Endodermal cell (in vitro differentiated cells): ENCODE data around the gene ERG. TPM values are rescaled to one million over a fixed set of nuclear protein-coding genes. Genes with fewer than 3 reads are reported as not detected.

Source experiments
- DNase-seq: peaks from one replicate; pipeline ENCODE4 v3.0.0-alpha.2; 2017
- H3K27ac ChIP-seq: 2 replicates; pipeline ENCODE4 v1.5.1; 2013; ENCODE audit warnings: mild to moderate bottlenecking, low read depth, low read length, moderate library complexity
- H3K27me3 ChIP-seq: 2 replicates; pipeline ENCODE4 v1.6.1; 2013; ENCODE audit warnings: mild to moderate bottlenecking, low read length, moderate library complexity; ENCODE audit not compliant: insufficient read depth, control insufficient read depth, poor library complexity, severe bottlenecking
- H3K36me3 ChIP-seq: 2 replicates; pipeline ENCODE4 v1.7.0; 2013; ENCODE audit warnings: mild to moderate bottlenecking, low read length, moderate library complexity; ENCODE audit not compliant: control insufficient read depth, insufficient read depth
- H3K4me1 ChIP-seq: one replicate; pipeline ENCODE4 v1.7.0; 2013; ENCODE audit warnings: low read length; ENCODE audit not compliant: control insufficient read depth, insufficient read depth
- H3K4me3 ChIP-seq: 2 replicates; pipeline ENCODE4 v1.5.1; 2013; ENCODE audit warnings: mild to moderate bottlenecking, low read length, moderate library complexity
- H3K9ac ChIP-seq: 2 replicates; pipeline ENCODE4 v1.6.1; 2013; ENCODE audit warnings: mild to moderate bottlenecking, low read length, moderate library complexity; ENCODE audit not compliant: poor library complexity, severe bottlenecking; ENCODE audit errors: extremely low read depth
- H3K9me3 ChIP-seq: 2 replicates; pipeline ENCODE4 v1.6.1; 2013; ENCODE audit warnings: mild to moderate bottlenecking, low read length, moderate library complexity; ENCODE audit not compliant: control insufficient read depth
- H3K27ac Mint-ChIP-seq: 2 replicates; pipeline ENCODE4 v1.8.0; 2020; ENCODE audit warnings: mixed read lengths
- H3K27me3 Mint-ChIP-seq: 2 replicates; pipeline ENCODE4 v1.8.0; 2021; ENCODE audit warnings: mild to moderate bottlenecking, mixed read lengths; ENCODE audit not compliant: insufficient read depth
- H3K36me3 Mint-ChIP-seq: 2 replicates; pipeline ENCODE4 v1.8.0; 2020; ENCODE audit warnings: low read depth, mixed read lengths
- H3K4me1 Mint-ChIP-seq: 2 replicates; pipeline ENCODE4 v1.8.0; 2020; ENCODE audit warnings: mixed read lengths
- H3K4me3 Mint-ChIP-seq: 2 replicates; pipeline ENCODE4 v1.8.0; 2020; ENCODE audit warnings: mild to moderate bottlenecking, moderate library complexity, mixed read lengths
- H3K9me3 Mint-ChIP-seq: 2 replicates; pipeline ENCODE4 v1.8.0; 2020; ENCODE audit warnings: mild to moderate bottlenecking, mixed read lengths
- CTCF ChIP-seq: fragments of 200-600 bp; sonication (generic); conservative IDR thresholded peaks from 2 replicates; pipeline ENCODE4 v1.5.0; 2021; ENCODE audit warnings: antibody characterized with exemption, mild to moderate bottlenecking
- WGBS, 2 experiments: methylation state at CpG; one replicate each; pipeline versions ENCODE4 v1.1.5 to v1.1.7; 2013; ENCODE audit warnings: missing lambda C conversion rate in 2 of 2, mixed read lengths in 1 of 2; ENCODE audit not compliant: insufficient coverage in 1 of 2, insufficient read length in 1 of 2; 5-methylcytosine and 5-hydroxymethylcytosine counted together
- total RNA-seq, 2 donors: library from RNA; stranded (reverse); fragmentation: NEBNext Ultra II Directional in 1 of 2; extraction: Animal tissue kit (Norgen Biotek cat#: 25700) in 1 of 2; gene quantifications; 2 replicates in 1 of 2; 3 replicates in 1 of 2; pipeline ENCODE4 v1.2.1, GENCODE V29; 2021

Gene ERG
- total RNA-seq, 2 donors from 2014 or later: not detected

DNA sequence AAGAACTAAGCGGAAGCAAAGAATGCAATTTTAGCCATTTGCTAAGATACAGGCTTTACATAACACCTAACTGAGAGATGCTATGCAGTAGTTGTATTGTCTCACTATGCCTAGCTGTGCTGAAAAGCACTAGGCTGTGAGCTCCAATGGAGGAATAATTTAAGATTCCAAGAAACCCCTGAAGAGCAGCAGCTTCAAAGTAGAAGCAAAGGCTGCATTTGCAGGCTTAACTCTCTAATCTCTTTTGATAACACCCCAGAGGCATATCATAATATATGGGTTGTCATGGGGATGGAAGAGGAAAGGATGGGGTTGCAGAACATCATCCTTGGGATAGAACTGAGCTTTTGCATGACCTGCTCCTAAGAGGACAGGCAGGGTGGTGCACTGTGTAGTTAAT, 102.0 kb downstream of the ERG start:
- no peak for TF ChIP-seq CTCF
- Mint-ChIP-seq H3K9me3 (no peaks in the 10 kb centered on the region), H3K36me3 (no peaks in the 10 kb centered on the region), H3K27ac (no peak overlapping the region), H3K4me1 (peaks cover 7% of the 10 kb centered on the region), H3K4me3 (no peak overlapping the region), H3K27me3 (peaks cover 3% of the 10 kb centered on the region)
- Histone ChIP-seq H3K9me3 (no peaks in the 10 kb centered on the region), H3K27ac (no peak overlapping the region), H3K4me3 (no peak overlapping the region), H3K36me3 (no peaks in the 10 kb centered on the region), H3K9ac (no peak overlapping the region), H3K27me3 (no peaks in the 10 kb centered on the region), H3K4me1 (peaks cover 4% of the 10 kb centered on the region)
- DNase-seq: no peak
- 96 to 100% methylated on average over 1 of the region's 1 CpG for WGBS, 2 experiments

GRCh38 chr21:38395581-38395980, 102.7 kb downstream of the ERG start:
- no peak for DNase-seq
- H3K9me3 ChIP-seq: no peaks in the 10 kb centered on the region
- H3K27me3 ChIP-seq: no peaks in the 10 kb centered on the region
- Mint-ChIP-seq H3K4me1 (peaks cover 5% of the 10 kb centered on the region), H3K27ac (no peak overlapping the region), H3K27me3 (peaks cover 3% of the 10 kb centered on the region), H3K9me3 (no peaks in the 10 kb centered on the region), H3K36me3 (no peaks in the 10 kb centered on the region), H3K4me3 (no peak overlapping the region)
- H3K4me3 ChIP-seq: no peak overlapping the region
- 96 to 100% methylated on average over 2 to 6 of the region's 6 CpGs for WGBS, 2 experiments
- no peak overlapping the region for H3K27ac ChIP-seq
- H3K36me3 ChIP-seq: no peaks in the 10 kb centered on the region
- no peak for TF ChIP-seq CTCF
- H3K4me1 ChIP-seq: peaks cover 4% of the 10 kb centered on the region
- H3K9ac ChIP-seq: no peak overlapping the region

DNA sequence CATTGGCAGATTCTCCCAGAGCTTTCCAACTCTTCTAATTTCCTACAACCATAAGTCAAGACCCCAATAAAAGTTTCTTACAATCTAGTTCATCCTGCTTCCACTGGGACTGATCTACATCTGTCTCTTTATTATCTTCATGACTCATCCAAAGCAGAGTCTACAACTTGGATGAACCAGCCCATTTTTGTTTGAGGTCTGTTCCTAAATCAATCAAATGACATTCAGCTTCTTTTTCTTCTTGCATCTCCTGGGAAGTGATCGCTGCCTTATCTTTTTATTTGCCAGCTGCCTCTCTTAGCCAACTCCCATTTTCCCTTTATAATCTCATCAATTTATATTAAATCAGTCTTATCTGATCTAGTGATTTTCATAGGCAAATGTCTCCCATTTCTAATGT, 105.6 kb downstream of the ERG start:
- Histone ChIP-seq H3K4me3 (no peak overlapping the region), H3K9me3 (no peaks in the 10 kb centered on the region), H3K27me3 (no peaks in the 10 kb centered on the region), H3K36me3 (no peaks in the 10 kb centered on the region), H3K9ac (no peak overlapping the region), H3K27ac (no peak overlapping the region), H3K4me1 (no peaks in the 10 kb centered on the region)
- Mint-ChIP-seq H3K27me3 (peaks cover 3% of the 10 kb centered on the region), H3K27ac (no peak overlapping the region), H3K9me3 (no peaks in the 10 kb centered on the region), H3K36me3 (no peaks in the 10 kb centered on the region), H3K4me3 (no peak overlapping the region), H3K4me1 (no peaks in the 10 kb centered on the region)
- TF ChIP-seq CTCF: no peak
- WGBS, 2 experiments: 88 to 100% methylated on average over 1 of the region's 1 CpG
- DNase-seq: no peak
